GM18517 (cell line): ENCODE measurements around the gene PPM1H.
"Not testable (repeated sequence)": the region's sequence is repeated elsewhere in the genome, so short reads cannot be mapped to it uniquely, and the experiment has no call there.

Source experiments
- ATAC-seq: cut with Tn5 transposase; IDR thresholded peaks from one replicate; pipeline ENCODE4 v1.9.1; 2021; ENCODE audit warnings: mild to moderate bottlenecking, moderate library complexity; ENCODE audit not compliant: unreplicated experiment

PPM1H gene

DNA sequence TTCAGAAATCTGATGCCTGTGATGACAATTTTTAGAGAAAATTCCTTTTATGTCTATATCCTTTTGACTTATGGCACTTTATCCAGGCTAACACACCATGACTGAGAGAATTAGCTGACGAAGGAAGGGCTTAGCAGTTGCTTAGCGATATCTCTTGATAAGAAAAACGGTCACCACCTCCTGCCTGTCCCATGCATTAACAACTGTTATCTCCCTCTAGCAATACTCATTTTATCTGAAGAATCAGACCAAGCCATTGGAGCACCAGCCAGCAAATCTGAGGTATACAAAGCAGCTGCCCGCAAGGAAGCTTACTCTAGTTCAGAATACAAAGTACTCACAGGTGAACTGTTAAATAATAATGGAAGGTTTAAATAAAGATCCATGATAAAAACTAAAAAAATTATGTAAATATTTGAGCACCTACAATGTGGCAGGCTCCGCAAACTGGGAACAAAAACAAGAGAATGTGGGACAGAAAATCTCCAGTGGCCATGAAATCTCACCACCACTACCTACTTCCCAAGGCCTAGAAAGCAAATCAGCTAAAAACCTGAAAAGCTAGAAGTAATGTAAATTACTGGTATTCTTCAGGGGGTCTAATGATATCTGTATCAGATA, 24.3 kb downstream of the PPM1H start:
- no peak for ATAC-seq

DNA sequence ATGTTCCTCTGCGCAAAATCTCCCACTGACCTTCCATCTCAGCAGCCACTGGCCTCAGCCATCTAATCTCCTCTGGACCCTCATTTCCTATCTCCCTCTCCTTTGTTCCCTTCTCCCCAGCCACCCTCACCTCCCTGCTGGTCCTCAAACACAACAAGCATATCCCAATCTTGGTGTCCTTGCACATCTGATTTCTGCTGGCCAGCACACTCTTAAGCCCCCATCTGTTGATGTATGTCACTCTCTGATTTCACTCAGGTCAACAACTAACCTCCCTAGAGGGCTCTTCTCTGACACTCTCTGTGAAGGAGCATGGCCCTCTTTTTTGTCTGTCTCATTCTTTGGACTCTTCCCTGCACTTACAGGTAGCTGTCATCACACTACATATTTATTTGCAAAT, 25.6 kb downstream of the PPM1H start:
- no peak for ATAC-seq

DNA sequence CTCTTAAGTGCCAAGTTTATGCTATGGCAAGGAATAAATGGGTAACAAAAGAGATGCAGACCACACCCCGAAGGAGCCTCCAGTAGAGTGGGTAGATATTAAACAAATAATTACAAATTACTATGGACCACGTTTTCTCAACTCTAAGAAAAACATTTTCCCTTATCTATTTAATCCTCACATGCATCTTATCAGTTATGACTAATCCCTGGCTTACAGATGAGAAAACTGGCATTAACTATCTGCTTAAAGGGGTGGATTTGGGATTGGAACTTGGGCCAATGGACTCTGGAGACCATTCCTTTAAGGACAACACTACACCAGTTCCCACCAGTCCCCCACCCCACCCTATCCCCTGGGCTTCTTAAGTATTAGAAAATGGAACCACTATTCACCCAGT, 26.3 kb downstream of the PPM1H start:
- ATAC-seq = no peak

DNA sequence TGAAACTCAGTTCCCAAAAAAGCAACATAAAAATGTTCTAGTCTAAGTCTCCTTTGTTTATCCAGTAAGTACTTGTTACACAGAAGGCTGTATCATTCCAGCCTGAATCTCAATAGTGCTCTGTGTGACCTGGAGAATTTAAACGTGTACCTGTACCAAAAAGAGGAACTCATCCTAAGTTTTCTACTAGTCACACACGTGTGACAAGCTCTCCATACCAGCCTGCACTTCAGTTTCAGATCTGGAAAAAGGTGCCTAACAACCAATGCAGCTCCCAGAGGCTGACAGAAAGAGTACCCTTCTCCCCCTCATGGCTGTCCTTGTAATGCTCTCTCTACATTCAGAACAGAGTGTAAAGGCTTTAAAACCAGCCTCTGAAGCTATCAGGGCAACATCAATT, 27.4 kb downstream of the PPM1H start:
- no peak for ATAC-seq

DNA sequence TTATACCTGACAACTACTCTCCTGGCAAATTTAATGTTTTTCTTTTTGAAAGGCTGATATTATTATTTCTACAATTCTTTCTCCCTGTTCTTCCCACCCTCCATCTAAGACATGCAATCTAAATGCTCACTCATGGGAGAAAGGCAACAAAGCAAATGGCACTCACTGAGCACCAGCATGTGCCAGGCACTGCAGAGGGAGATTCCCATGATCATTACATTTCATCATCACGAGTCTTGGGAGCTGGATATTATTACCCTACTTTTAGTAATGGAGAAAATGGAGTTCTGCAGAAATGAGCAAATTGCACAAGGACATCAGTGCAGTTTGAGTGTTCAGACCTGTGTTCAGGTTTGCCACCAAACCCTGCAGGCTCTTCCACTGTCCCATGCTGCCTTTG, 27.9 kb downstream of the PPM1H start:
- ATAC-seq = no peak

DNA sequence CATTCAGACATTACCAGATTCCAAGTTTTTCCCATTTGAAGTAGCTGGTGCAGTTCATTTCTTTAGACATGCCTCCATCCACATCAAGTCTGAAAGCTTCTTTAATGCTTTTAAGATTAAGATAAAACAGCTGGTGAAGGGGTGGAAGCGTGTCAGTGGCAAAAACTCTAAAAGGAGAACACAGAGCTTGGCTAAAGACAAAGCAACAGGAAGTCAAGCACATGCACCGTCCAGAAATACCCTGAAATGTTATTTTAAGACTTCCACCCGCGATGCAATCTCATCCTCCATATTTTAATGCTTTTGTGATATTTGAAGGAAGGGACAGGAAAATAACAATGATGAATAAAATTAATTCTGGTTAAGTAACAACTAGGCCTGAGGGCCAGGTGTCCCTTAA, 31.8 kb downstream of the PPM1H start:
- no peak for ATAC-seq

DNA sequence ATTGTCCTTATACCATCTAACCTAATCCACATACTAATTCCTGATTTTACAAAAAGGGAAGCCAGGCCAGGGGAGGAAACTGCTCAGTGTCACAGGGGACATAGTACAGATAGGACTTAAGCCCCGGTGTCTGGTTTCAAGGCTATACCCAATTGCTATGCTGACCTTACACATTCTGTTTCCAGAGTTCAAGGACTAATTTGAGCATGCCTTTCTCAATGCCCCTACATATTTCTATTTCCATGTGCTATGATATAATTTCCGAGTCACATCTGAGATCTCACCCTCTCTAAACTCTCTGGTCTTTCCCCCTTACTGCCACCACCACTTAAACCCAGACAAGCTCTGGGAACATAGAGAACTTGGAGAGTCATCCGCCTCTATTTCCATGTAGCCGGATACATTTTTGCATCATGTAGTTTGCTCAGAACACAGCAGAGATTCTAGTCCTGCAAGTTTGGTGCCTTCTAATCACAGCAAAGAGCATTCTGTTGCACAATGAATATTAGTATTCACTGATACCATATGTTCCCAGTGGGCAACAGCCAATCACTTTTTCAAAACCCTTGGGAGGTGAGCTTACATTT, 34.2 kb downstream of the PPM1H start:
- ATAC-seq = no peak

DNA sequence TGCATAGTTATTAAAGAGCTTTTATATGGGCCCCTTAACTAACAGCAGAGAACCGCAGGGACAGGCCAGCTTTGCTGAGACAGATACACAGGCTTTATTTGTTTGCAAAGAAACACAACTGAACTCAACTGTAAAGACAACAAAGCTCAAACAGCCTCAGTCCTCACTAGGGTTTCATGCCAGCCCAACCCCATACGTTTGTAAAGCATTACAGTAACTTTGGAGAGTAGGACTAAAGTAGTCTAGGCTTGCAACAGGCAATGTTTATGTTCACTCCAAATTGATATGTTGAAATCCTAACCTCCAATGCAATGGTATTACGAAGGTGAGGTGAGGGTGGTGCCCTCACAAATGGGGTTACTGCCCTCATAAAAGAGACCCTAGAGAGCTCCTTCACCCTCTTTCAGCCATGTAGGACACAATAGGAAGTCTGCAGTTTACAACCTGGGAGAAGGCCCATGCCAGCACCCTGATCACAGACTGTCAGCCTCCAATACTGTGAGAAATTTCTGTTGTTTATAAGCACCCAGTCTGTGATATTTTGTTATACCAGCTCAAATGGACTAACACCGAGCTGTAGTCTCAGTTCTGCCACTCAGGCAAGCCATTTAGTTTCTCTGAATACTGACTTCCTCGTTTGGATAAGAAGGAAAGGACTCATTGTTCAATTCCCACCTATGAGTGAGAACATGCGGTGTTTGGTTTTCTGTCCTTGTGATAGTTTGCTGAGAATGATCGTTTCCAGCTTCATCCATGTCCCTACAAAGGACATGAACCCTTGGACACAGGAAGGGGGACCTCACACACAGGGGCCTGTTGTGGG, 35.2 kb downstream of the PPM1H start:
- no peak for ATAC-seq

DNA sequence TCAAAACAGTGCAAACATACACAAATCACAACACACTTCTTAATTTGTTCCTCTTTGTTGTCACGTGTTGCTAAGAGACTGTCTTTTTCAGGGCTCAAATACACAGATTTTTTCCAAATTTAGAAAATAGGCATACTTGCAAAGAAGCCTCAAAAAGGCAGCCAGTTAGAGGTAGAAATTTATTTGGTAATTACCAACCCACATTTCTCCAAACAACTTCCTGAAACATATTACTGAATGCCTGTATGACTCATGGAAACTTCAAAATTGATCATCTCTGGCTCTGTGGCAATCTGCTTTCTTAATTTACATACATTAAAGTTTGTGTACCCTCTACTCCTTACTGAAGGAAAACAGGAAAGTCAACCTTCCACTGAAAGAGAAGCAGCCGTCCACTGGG, 36.4 kb downstream of the PPM1H start:
- no peak for ATAC-seq

DNA sequence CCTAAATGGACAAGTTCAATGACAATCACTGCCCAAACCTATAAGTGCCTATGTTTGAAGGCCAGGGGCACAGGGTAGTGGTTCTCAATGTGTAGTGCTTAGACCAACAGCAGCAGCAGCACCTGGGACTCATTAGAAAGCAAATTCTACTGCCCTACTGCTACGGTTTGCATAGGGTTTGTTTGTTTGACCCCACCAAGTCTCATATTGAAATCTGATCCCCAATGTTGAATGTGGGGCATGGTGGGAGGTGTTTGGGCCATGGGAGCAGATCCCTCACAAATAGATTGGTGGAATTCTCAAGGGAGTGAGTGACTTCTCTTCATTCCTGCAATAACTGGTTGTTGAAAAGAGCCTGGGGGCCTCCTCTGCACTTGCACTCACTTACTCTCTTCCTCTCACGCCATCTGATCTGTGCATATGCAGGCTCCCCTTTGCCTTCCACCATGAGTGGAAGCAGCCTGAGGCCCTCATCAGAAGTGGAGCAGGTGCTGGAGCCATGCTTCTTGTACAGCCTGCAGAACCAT, 39.5 kb downstream of the PPM1H start:
- no peak for ATAC-seq

DNA sequence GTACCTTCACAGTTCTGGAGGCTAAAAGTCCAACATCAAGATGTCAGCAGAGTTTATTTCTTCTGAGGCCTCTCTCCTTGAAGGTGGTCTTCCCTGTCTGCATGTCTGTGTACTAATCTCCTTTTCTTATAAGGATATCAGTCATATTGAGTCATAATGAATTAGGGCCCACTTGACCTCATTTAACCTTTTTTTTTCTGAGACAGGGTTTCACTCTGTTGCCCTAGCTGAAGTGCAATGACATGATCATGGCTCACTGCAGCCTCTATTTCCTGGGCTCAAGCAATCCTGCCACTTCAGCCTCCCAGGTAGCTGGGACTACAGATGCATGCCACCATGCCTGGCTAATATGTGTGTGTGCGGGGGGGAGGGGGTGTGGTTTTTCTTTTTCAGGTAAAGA, 41.7 kb downstream of the PPM1H start:
- no peak for ATAC-seq

DNA sequence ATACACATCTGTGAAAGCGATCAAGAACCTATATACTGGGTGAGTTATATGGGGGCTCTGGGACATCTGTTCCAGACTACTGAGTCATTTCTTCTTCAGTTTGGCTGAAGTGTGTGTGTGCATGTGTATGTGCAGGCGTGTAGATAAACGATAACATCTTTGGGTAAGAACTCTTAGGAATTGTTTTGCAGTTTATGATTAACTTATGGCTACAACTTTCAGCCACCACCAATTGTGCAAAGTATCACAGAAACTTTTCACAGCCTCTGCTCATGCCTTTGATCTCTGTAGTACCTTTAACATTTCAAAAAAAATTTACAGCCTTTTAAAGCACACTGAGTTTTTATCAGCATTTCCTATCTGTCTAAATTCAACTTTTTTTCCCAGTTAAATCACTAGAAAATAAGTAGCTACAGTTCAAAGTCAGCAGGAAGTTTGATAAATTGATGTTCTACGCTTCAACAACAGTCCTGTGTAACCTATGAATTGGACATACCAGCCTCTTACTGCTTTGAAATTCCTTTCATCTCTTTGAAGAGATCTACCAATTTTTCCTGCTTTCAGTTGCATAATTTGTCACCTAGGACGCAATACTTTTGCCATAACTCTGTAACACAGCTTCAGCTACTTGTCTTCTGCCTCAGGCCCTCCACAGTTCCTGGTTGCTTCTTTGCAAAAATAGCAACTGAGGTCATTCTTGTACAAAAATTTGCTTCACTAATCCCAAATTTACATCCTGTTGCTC, 43.0 kb downstream of the PPM1H start:
- no peak for ATAC-seq

DNA sequence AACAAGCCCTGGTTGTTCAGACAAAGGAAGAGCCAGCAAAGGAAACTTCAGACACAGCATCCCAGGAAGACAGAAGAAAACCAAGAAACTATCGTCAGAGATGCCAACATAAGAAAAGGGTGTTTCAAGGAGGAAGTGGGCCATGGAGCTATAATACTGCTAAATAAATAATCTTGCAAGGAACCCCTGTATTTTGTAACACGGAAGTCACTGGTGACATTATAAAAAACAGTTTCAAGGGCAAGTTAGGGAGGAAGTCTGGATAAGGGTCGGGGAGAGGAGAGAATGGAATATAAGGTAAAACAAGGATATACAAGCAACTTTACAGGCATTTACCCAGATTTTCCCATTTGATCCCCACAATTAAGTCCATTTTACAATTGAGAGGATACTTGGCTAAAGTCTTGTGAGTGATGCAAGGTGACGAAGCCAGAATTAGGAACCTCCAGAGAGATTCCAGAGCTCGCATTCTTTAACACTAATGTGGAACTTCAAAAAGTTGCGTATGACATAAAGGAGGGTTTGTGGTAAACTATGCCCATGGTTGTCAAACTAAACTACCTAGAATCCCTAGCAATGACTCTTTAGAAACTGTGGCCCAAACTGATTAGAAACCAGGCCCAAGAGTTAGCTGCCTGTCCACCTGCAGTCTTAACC, 46.4 kb downstream of the PPM1H start:
- no peak for ATAC-seq

DNA sequence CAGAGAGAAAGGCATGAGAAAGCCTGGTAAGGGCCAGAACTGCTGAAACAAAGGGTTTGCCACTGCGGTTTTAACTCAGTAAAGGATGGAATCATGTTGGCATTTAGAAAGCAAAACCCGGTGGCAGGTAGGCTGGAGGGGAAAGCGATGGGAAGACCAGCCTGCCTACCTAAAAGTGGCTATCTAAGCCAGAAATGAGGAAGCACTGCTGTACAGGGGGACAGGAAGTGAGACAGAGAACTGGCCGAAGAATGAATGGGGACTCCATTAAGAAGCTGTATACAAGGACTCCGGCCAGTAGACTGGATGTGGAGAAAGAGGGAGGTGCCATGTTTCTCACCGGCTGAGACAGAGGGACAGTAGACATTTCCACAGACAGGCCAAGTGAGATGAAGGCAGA, 48.2 kb downstream of the PPM1H start:
- ATAC-seq = no peak

DNA sequence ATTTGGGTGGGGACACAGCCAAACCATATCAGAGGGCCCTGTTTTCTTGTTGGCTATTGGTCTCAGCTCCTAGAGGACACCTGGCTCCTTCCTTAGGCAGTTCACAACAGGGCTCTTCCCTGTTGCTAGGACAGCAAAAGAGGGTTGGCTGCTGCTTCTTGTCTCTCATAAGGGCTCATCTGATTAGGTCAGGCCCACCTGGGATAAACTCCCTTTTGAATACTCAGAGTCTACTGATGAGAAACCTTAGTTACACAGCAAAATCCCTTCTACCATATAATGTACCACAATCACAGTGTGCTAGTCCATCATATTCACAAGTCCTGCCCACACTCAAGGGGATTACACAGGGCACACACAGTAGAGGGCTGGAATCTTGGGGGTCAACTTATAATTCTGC, 49.7 kb downstream of the PPM1H start:
- no peak for ATAC-seq

DNA sequence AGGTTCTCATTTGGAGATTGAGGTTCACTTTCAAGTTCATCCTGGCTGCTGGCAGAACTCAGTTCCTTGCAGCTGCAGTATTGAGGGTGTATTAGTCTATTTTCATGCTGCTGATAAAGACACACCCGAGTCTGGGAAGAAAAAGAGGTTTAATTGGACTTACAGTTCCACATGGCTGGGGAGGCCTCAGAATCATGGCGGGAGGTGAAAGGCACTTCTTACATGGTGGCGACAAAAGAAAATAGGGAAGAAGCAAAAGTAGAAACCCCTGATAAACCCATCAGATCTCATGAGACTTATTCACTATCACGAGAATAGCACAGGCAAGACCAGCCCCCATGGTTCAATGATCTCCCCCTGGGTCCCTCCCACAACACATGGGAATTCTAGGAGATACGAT, 50.1 kb downstream of the PPM1H start:
- ATAC-seq = not testable (repeated sequence)

DNA sequence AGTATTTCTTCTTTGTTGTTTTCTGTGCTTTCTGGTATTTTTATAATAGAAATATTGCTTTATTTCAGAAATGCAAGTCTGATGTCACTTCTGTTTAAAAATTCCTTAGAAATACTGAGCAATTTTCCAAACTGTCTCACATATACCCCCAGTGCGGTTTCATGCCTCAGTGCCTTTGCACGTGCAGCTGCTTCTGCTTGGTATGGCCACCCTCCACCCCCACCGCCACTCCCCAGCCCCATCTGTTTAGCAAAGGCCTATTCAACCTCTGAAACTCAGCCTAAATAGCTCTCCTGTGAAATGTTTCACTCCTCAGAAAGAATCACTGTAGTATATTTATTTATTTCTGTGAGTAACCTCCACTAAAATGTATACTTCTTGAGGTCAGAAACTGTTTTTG, 52.3 kb downstream of the PPM1H start:
- no peak for ATAC-seq

DNA sequence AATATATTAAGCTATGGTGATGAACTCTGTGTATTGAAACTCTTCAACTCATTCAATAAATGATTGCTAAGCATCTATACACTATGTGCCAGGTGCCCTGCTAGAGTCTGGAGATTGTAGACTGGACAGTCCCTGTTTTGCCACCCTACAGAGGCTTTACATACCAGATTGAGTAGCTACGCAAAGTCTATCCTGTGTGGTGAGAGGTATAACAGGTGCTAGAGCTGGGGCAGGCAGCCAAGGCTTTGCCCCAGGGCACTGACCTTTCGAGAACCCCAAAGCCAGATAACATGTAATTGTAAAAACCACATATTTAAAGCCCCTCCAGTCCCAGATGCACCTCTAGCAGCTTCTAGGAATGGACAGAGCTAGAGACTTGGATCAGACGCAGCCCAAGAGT, 52.8 kb downstream of the PPM1H start:
- no peak for ATAC-seq

DNA sequence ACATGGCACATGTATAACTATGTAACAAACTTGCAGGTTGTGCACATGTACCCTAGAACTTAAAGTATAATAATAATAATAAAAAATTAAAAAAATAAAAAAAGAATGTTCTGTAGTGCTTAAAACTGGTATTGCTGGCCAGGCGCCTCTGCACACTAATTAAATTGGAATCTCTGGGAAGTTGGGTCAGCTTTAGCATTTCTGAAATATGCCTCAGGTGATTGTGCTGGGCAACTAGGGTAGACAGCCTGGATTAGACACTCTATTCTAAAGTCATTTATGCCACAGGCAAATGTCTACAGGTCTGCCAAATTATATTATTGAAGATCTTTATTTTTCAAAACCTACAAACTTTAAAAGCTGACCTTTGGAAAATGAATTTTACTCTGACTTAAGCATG, 55.3 kb downstream of the PPM1H start:
- ATAC-seq = no peak

DNA sequence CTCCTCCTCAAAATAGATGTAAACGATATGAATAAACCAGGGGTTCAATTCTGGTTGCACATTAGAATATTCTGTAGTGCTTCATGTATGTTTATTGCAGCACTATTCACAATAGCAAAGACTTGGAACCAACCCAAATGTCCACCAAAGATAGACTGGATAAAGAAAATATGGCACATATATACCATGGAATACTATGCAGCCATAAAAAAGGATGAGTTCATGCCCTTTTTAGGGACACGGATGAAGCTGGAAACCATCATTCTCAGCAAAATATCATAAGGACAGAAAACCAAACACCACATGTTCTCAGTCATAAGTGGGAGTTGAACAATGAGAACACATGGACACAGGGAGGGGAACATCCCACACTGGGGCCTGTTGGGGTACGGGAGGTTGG, 55.7 kb downstream of the PPM1H start:
- not testable (repeated sequence) for ATAC-seq

DNA sequence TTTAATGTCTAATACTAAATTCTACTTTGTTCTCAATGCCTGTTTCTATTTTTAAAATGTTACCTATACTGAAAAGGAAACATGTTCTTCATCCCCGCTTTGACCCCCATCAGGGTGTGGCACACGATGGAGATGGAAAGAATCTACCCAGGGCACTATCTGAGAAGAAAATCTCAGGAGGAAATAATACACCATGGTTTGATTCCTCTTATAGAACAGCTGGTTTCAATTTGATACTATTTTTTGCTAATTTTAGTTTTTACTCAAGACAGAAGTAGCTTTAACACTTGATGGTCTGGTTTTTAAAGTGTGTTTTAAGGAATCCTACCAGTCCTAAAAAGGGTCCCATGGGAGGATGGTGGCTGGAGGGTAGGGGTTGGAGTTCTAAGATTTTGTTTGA, 56.7 kb downstream of the PPM1H start:
- no peak for ATAC-seq
